Measurements from ENCODE around the gene XXYLT1. TPM values are rescaled to one million over a fixed set of nuclear protein-coding genes. Genes with fewer than 3 reads are reported as not detected.

XXYLT1 gene
- total and polyA plus RNA-seq, 9 of the 15 experiments (the other 6 are each of a cell fraction or from before 2014, with no cell fraction given): 1.9 to 18.9 (median 15.0) TPM

DNA sequence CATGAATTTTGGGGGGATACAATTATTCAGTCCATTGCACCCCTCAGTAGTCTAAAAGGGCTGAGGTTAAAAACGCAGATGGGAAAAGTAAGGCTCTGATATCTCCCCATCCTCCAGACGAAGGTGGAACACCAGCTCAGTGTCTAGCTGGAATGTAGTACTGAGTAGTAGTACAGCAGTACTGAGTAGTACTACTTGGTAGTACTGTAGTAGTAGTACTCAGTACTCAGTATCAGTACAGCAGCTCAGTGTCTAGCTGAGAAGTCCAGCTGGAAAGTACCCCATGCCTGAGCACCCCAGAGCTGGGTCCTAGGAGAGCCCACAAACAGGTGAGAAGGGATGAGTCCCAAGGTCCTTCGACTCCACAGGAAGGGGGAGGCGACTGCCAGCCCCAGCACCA lies 148.7 kb downstream of the XXYLT1 start:
- Histone ChIP-seq H3K27ac (ENCODE audit: extremely low read depth, low read depth, low read length) (no peak overlapping the region; the same call in 2 of the 3 replicates), H3K4me1 (replicated peaks in 1 of 2; ENCODE audit: control insufficient read depth in 2 of 2, insufficient read depth in 2 of 2, low read length in 2 of 2) (peaks cover 22 to 26% of the 10 kb centered on the region in 2 experiments), H3K36me3 (ENCODE audit: control insufficient read depth, insufficient read depth, low read length) (no peaks in the 10 kb centered on the region), H2AFZ (ENCODE audit: low read depth, low read length) (no peak overlapping the region), H3K9ac (ENCODE audit: insufficient read depth in 1 of 2, low read depth in 2 of 2, low read length in 2 of 2) (no peak overlapping the region), H3K9me1 (ENCODE audit: control insufficient read depth, insufficient read depth, low read length) (no peaks in the 10 kb centered on the region), H4K20me1 (replicated peaks; ENCODE audit: control insufficient read depth, insufficient read depth, low read length) (no peaks in the 10 kb centered on the region), H3K27me3 (ENCODE audit: control insufficient read depth in 2 of 2, insufficient read depth in 2 of 2, low read length in 2 of 2) (no peaks in the 10 kb centered on the region), H3K4me2 (ENCODE audit: insufficient read depth, low read length) (no peak overlapping the region), H3K79me2 (ENCODE audit: control insufficient read depth, insufficient read depth, low read length) (0 out of 3 replicates have a peak, but pooled peaks cover 2% of the 10 kb centered on the region), H3K9me3 (replicated peaks; ENCODE audit: control insufficient read depth, insufficient read depth, low read depth, low read length) (no peaks in the 10 kb centered on the region), H3K4me3 (no peak overlapping the region)
- TF ChIP-seq ARHGAP35 (IDR thresholded peaks at IDR 0.05; ENCODE audit: partially characterized antibody) (no peak), FOXA3 (CRISPR knock-in tag; conservative IDR thresholded peaks at IDR 0.05 in 1 of 2, IDR thresholded peaks at IDR 0.05 in 1 of 2) (no peak), ARID1B (IDR thresholded peaks at IDR 0.05) (no peak), FOXP1 (CRISPR knock-in tag; IDR thresholded peaks at IDR 0.05) (no peak), SMAD1 (IDR thresholded peaks at IDR 0.05; ENCODE audit: low read depth, low read length, partially characterized antibody) (no peak), MYBL2 (IDR thresholded peaks at IDR 0.05; ENCODE audit: low read depth) (no peak), MYBL2 (CRISPR knock-in tag; IDR thresholded peaks at IDR 0.05; ENCODE audit: borderline replicate concordance) (no peak), ZNF586 (CRISPR knock-in tag; conservative IDR thresholded peaks at IDR 0.05) (no peak), POLR2H (tag; IDR thresholded peaks at IDR 0.05; ENCODE audit: low read depth) (no peak), ATF1 (CRISPR knock-in tag; IDR thresholded peaks at IDR 0.05) (no peak), ATF1 (tag; IDR thresholded peaks at IDR 0.05) (no peak), ZNF23 (CRISPR knock-in tag; IDR thresholded peaks at IDR 0.05) (no peak), NFYB (IDR thresholded peaks at IDR 0.05; ENCODE audit: extremely low read depth, insufficient read length) (no peak), XRCC3 (IDR thresholded peaks at IDR 0.05) (no peak), TBL1XR1 (IDR thresholded peaks at IDR 0.05; ENCODE audit: low read length in 2 of 2) (no peak)
- TF ChIP-seq, protein P1, sequence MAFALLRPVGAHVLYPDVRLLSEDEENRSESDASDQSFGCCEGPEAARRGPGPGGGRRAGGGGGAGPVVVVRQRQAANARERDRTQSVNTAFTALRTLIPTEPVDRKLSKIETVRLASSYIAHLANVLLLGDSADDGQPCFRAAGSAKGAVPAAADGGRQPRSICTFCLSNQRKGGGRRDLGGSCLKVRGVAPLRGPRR (CRISPR knock-in tag; IDR thresholded peaks at IDR 0.05): no peak
- TF ChIP-seq, protein P2, sequence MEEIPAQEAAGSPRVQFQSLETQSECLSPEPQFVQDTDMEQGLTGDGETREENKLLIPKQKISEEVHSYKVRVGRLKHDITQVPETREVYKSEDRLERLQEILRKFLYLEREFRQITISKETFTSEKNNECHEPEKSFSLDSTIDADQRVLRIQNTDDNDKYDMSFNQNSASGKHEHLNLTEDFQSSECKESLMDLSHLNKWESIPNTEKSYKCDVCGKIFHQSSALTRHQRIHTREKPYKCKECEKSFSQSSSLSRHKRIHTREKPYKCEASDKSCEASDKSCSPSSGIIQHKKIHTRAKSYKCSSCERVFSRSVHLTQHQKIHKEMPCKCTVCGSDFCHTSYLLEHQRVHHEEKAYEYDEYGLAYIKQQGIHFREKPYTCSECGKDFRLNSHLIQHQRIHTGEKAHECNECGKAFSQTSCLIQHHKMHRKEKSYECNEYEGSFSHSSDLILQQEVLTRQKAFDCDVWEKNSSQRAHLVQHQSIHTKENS (CRISPR knock-in tag; IDR thresholded peaks at IDR 0.05): no peak
- TF ChIP-seq, protein P3, sequence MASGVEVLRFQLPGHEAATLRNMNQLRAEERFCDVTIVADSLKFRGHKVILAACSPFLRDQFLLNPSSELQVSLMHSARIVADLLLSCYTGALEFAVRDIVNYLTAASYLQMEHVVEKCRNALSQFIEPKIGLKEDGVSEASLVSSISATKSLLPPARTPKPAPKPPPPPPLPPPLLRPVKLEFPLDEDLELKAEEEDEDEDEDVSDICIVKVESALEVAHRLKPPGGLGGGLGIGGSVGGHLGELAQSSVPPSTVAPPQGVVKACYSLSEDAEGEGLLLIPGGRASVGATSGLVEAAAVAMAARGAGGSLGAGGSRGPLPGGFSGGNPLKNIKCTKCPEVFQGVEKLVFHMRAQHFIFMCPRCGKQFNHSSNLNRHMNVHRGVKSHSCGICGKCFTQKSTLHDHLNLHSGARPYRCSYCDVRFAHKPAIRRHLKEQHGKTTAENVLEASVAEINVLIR (CRISPR knock-in tag; IDR thresholded peaks at IDR 0.05): no peak
- ChIA-PET CTCF (ENCODE audit: low intra/inter-chr PET ratio) (no interaction called here), POLR2A (interaction anchor here (0.7 to 1.0 kb wide), 2 partner anchors 37 to 676 kb away, joined by 3 read pairs; no protein-coding TSS in a partner anchor)
- BruUV-seq (replicated peaks): no TSS peak
- in situ Hi-C loops (cut with MboI): no loop called here
- ATAC-seq (no peak), DNase-seq (ENCODE audit: extremely low read depth in 1 of 4, low spot score in 3 of 4) (no peak), FAIRE-seq (no peak)
- 78% methylated on average over 4 of the region's 4 CpGs for WGBS (ENCODE audit: insufficient coverage, low coverage, missing lambda C conversion rate)
- intact Hi-C loops (cut with micrococcal nuclease): no loop called here

Measured in K562 (cell line).